HG03060 (cell line): ENCODE measurements around the gene PRR35.

ENCODE experiments used
- ATAC-seq: cut with Tn5 transposase; IDR thresholded peaks from one replicate; pipeline ENCODE4 v1.9.1; 2021; ENCODE audit warnings: low read depth, moderate number of reproducible peaks; ENCODE audit not compliant: unreplicated experiment

PRR35 gene

DNA sequence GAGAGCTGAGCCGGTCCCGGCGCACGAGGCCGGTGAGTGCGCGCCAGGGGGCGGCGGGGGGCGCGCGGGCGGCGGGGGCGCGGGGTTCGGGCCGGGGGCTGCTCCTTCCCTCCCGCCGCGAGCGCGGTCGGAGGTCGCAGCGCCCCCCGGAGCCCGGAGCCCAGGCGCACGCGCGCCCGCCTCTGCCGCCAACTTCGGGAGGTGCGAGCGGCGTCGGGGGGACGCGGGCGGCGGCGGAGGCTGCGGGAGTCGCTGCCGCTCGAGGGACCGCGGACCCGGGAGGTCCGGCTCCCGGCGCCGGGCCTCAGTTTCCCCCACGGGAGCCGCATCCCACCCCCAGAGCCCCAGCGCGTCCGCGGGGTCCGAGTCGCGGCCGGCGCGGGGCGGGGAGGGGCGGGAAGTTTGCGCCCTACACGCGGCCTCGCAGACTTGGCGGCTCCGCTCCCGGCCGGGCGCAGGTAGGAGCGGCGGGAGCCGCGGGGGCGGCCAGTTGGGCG, at the start of gene PRR35:
PRR35 (plus strand) TSS at position 191 of the 497 bp plus-strand sequence. CDS start 2,901 bp downstream, outside the sequence.
- no peak for ATAC-seq

DNA sequence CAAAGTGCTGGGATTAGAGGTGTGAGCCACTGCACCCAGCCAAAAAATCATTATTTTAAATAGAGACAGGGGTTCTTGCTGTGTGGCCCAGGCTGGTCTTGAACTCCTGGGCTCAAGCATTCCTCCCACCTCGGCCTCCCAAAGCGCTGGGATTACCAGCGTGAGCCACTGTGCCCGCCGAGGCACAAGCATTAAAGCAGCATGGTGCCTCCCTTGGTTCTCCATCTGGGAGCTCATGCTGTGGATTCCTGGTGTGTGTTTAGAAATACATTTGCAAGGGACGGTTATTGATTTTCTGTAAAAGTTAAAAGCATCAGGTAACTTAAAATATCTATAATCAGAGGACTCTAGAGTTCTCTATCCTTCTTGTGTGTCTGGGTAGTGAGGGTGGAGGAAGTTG, 47.4 kb upstream of the PRR35 start:
- ATAC-seq = no peak

DNA sequence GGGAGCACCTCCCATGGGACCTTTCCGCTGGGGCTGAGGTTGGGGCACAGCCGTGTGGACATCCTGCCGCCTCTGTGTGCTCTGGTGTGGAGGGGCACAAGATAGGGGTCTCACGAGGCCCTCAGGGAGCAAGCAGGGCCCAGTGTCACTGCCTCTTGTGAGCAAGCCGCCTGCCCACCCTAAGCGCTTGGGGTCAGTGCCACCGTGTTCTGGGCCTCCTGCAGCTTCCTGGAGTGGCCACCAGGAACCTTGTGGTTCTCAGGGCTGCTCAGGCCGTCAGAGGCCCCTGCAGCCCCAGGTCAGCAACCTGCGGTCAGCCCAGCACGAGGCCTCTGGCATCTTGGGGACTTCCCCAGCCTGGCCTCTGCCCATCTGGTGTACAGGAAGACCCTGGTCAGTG, 46.2 kb upstream of the PRR35 start:
- no peak for ATAC-seq

DNA sequence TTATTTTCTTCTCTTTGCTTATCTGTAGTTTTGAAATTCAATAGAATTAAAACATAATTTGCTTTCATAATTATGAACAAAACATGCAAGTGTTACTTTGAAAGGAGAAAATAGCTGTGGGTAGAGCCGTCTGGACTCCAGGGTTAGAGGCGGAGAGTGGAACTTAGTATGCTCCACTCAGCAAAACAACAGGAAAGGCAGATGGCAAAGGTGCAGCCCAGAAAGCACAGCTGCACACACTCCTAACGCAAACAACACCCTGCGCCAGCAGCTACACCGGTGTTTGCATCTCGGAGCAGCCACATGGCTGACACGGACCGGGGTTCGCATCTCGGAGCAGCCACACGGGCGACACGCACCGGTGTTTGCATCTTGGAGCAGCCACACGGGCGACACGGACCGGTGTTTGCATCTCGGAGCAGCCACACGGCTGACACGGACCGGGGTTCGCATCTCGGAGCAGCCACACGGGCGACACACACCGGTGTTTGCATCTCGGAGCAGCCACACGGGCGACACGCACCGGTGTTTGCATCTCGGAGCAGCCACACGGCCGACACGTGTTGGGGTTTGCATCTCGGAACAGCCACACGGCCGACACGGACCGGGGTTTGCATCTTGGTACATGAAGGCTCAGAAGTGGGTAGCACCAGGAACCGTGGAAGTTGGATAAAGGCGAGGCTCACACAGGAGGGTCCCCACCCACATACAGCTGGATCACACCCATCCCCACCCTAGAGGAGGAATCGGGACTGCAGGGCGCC, 44.8 kb upstream of the PRR35 start:
- no peak for ATAC-seq

DNA sequence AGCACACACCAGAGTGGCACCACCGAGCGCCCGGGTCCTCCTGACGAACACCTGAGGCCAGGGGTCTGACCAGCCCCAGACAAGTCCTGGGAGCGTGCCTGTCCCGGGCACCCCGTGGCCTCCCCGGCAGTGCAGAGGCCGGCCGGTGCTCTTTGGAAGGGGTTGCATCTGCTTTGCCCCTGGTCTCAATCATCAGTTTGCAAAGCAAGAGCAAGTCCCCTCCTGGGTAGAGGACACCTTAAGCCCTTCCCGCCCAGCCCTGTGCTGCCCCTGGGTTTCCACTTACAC, 44.3 kb upstream of the PRR35 start:
- no peak for ATAC-seq

DNA sequence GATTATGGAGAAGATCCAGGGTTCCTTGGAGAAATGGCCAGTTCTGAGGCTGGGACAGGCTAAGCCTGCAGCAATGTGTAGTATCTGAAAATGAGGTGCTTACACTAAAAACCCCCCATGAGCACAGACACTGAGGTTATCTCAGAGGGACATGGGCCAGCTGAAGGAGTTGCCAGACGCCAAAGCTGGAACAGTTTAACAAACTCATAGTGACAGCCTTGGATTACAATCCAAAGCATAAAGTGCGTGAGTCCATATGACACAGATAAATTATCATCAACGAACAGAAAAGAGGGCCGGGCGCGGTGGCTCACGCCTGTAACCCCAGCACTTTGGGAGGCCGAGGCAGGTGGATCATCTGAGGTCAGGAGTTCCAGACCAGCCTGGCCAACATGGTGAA, 43.9 kb upstream of the PRR35 start:
- no peak for ATAC-seq

DNA sequence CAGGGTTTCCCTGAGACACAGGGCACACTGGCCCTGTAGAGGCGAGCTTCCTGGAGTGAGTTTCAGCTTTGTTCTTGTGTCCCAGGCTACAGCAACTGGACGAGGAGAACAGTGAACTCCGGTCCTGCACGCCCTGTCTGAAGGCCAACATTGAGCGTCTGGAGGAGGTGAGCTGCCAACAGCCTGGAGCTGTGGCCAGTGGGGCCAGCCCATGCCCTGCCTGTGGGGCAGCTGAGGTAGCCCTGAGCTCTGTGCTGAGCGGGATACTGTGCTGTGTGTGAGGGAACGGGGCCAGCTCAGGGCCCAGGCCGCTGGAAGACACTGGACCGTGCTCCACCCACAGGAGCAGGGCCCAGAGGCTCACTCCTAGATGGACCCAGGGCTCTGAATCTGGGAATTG, 41.3 kb upstream of the PRR35 start:
- ATAC-seq = no peak

DNA sequence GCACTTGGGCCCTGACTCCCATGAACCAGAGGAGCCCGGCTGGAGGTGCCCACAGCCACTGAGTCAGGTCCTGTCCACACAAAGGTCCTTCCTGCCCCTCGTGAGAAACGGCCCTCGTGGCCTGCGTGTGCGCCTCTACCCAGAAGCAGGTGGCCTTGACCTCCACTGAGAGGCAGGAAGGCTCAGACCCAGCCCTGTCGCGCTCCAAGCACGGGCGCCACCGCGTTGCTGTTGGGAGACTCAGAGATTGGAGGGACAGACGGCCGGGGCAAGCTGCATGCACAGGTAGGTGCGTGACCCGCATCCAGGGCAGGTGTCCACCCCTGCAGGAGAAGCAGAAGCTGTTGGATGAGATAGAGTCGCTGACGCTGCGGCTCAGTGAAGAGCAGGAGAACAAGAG, 40.8 kb upstream of the PRR35 start:
- no peak for ATAC-seq

DNA sequence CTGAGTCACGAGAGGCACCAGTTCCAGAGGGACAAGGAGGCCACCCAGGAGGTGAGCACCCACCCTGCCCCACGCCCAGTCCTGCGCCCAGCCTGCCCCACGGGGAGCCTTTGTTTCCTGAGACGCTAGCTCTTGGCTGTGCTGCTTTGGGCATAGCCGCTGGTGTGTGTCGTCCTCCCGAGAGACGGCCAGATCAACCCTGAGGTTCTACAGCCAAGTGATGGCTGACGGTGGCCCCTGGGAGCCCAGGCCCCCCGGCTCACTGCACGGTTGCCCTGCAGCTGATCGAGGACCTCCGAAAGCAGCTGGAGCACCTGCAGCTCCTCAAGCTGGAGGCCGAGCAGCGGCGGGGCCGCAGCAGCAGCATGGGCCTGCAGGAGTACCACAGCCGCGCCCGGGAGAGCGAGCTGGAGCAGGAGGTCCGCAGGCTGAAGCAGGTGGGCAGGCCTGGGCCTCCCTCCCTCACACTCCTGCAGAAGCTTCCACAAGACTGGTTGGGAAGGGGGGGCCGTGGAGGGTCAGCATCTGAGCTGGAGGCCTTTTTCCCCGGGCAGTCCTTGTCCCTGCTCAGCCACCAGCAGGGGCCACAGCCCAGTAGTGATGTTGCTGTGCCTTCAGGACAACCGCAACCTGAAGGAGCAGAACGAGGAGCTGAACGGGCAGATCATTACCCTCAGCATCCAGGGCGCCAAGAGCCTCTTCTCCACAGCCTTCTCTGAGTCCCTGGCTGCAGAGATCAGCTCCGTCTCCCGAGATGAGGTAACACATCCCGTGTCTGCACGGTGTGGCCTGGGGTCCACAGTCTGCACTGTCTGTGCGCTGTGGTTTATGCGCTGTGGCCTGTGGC, 40.1 kb upstream of the PRR35 start:
- no peak for ATAC-seq

DNA sequence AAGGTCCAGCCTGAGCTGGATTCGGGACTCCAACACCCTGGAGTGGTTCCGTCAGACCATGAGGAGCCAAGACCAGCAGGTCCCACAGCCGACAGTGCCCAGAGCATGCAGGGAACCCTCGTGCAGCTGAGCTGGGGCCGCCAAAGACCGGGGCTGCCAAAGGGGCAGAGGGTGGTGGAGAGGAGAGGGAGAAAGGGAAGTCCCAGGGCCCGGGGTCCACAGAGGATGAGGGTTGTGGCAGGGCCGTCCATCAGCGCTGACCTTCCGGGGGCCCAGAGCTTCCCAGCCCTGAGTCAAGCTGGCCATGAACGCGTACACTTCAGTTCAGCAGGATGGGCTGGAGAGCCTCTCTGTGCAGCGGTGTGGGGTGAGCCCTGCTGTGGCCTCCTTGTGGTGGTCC, 39.3 kb upstream of the PRR35 start:
- ATAC-seq = no peak

DNA sequence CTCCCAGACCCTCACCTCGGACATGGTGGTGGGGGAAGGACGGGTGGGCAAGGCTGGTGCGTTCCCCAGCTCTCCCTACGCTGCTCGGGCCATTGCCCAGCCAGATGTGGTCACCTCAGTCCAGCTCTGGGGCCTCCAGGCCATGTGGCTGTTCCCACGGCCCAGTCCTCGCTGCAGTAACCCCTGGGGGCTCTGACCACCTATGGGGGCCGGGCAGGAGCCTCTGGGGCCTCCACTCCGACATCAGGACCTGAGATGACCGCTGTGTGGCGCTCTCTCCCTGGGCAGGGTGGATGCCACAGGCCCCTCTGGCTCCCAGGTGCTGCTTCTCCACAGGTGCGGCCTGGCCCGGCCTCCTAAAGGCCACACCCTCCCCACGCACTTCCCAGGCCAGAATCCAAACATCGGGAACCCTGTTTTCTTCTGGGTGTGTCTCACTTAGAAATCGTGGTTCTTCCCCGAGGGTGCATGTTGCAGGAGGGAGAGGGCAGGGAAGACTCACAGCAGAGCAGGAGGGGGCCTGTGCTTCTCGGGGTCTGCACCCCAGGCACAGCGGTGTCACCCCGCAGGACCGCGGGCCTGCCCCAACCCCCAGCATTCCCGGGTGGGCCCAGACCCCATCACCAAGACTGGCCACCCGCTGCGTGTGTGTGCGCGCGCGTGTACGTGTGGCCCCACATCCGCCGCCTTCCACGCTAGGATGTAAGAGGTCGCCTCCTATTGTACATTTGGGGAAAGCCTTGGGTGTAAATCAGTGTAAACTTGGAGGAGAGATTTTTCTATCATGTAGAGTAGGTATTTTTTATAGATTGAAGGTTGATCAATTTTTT, 38.6 kb upstream of the PRR35 start:
- ATAC-seq = no peak

DNA sequence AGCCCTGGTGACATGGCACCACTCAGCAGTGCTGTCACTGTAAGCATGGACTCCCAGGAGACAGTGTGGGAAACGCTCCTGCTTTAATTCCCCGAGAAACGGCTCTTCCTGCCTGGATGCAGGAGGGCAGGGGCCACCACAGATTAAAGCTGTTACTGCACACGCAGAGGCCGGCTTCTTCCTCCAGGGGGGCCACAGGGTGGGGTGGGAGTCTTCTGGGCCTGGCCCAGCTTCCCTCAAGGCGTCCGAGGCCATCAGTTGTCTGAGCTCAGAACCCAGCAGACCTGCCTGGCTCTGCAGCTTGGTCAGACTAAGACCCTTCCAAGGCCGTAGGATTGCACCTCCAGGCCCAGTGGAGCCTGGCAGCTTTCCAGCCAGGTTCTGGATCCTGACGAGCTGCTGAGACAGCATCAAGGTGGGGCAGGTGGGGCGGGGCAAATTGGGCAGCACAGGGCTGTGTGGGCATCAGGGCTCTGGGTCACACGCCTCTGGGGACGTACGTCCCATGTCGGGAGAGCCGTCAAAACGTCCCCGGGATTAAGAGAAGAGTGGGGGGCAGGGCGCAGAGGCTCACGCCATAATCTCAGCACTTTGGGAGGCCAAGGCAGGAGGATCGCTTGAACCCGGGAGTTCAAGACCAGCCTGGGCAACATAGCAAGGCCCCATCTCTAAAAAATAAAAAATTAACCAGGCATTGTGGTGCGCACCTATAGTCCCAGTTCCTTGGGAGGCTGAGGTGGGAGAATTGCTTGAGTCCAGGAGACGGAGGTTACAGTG, 37.7 kb upstream of the PRR35 start:
- no peak for ATAC-seq

DNA sequence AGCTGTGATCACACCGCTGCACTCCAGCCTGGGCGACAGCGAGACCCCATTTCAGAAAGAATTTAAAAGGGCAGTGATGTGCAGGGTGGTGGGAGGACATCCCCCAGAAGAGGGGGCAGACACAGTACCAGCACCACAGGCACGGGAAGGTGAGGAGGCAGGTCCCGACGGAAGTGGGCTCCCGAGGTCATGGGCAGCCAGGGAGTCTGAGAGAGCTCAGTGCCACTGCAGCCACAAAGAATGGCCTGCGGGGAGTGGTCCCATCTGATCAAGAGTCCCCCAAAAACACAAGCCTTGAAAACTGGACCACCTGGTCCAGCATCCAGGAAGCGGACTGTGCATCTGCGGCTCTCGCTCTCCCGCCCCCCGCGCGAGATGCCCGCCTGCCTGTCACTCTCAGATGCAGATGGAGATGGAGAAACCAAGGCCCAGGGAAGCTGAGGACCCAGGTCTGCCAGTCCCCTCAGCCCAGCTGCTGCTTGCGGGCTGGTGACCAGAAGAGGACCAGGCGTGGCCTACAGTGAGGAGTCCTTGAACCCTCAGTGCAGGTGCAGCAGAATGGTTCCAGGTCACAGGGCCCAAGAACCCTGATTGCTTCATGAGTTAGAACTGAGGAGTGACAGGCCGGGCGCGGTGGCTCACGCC, 37.0 kb upstream of the PRR35 start:
- no peak for ATAC-seq

DNA sequence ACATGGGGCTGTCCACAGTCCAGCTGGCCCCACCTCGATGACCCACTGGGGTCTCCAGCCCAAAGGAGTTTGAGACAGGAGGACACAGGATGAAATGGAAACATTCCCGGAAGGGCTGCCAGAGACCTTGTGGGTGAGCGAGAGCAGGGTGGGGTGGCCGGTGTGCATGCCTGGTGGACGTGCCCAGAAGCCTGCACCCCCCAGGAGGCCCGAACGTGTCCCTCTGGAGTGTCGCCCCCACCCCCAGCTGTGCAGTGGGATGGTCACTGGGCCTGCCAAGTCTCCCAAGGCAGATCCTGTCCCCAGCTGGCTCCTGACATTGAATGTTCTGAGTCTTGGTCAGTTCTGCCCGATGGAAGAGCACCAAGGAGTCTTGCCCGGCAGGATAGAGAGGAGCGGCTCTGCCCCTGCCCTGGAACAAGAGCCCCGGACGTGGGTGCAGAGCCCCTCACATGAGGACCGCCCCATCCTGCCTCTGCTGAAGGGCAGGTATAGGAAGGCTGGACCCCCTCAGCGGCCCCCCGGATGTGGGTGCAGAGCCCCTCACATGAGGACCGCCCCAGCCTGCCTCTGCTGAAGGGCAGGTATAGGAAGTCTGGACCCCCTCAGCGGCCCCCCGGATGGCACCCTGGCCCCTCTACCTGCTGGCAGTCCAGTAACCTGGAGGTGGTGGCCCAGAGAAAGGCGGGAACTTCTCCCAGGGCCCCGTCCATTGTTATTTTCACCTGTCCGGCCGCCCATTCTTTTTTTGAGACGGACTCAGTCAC, 35.7 kb upstream of the PRR35 start:
- ATAC-seq = no peak

DNA sequence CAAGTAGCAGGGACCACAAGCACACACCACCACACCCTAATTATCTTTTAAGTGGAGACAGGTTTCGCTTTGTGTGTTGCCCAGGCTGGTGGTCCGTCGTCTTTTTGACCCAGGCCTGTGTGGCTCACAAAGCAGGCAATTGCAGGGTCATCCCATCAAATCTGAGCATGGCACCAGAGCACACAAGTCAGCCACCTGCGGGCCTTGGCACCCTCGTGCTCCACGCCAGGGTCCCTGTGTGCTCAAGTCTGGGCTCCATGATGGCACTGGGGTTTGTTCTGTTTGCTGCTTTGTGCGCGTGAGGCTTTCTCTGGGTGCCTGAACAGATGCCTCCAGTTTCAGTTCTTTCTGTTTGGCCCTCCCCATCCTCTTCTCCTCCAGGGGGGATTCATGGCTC, 35.1 kb upstream of the PRR35 start:
- no peak for ATAC-seq

DNA sequence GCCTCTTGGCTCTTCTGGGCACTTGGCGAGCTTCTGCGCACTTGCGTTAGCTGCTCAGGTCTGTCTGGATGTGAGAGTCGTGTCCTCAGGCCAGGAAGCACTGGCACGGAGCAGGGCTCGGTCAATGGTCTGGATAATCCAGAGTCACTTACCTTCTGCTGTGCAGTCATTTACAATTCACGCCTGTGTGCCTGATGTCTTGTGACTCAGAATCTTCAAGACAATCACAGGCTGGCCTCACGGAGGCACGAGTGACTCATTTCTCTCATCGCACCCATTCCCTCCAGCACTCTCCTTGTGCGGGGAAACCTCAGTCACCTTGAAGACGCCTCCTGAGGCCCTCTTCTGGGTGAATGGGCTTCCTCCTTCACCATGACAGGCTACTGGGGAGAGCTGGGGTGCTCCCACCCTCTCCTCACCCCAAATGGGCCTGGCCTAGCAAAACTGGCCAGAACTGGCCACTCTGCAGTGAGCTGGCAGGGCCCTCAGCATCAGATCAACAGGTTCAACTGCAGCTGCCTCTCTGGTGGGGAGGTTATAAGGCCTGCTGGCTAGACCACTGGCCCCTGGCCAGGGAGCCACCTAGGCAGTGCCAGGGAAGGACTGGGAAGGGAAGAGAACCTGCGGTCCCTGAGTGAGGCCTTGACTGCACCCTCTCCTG, 34.5 kb upstream of the PRR35 start:
- no peak for ATAC-seq

DNA sequence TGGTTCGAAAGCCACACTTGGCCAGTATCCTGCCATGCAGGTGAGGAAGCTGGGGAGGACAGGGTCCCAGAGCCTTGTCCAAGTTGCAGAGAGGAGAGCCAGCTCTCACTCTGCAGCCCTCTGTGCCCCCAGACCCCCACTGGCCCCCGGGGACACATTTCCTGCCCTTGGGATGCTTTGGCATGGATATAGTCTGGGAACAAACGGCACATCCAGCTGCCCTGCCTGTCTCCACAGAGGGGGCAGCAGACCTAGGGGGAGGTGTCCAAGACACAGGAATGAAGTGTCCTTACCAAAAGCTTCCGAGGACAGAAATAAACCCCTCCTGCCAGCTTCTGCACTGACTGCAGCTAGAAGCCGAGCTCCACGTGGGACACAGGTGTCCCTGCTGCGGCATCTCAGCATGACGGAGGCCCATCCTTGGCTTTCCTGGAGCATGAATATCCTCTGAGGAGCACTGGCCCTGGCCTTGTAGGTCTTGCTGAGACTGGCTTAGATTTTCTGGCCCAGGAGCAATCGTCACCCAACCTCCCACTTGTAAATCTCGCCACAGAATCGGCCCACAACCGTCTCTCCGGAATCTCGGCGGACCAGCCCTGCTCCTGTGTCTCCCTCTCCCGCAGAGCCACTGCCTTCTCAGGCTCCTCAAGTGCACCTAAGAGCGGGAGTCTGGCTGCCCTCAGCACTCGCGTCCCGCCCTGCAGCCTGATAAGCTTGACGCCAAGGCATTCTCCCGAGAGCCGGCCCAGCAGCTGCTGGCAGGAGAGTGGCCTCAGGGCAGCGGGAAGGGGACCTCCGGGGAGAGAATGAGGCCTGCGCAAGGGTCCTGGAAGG, 33.8 kb upstream of the PRR35 start:
- no peak for ATAC-seq
